H1 (cell line): Measurements from ENCODE around the gene HIVEP3. TPM values are rescaled to one million over a fixed set of nuclear protein-coding genes. Genes with fewer than 3 reads are reported as not detected.

Source experiments
- GTF2F1 ChIP-seq: IDR thresholded peaks from 2 replicates; pipeline ENCODE4 v1.6.1; 2012; ENCODE audit warnings: low read depth, low read length, improper control_type of control experiment, borderline replicate concordance
- POLR2A ChIP-seq, 2 experiments: IDR thresholded peaks; 1 replicate in 1 of 2; 2 replicates in 1 of 2; pipeline ENCODE4 v1.6.1; 2011; ENCODE audit warnings: low read depth in 2 of 2, low read length in 2 of 2, mild to moderate bottlenecking in 2 of 2; ENCODE audit errors: control extremely low read depth in 1 of 2
- SUZ12 ChIP-seq: fragments of 200-600 bp; sonication (generic); IDR thresholded peaks from 2 replicates; pipeline ENCODE4 v1.6.1; 2012; ENCODE audit warnings: mild to moderate bottlenecking, inconsistent platforms, low read length, moderate library complexity, mixed read lengths
- TAF1 ChIP-seq: IDR thresholded peaks from 2 replicates; pipeline ENCODE4 v1.6.1; 2011; ENCODE audit warnings: mild to moderate bottlenecking, low read depth, low read length
- TEAD4 ChIP-seq: IDR thresholded peaks from 2 replicates; pipeline ENCODE4 v1.6.1; 2012; ENCODE audit warnings: low read depth, low read length, inconsistent platforms, mixed read lengths
- polyA plus RNA-seq, 7 experiments: library from polyadenylated mRNA; depleted of rRNA in 3 of 7; stranded (reverse) in 5 of 7; unstranded in 2 of 7; fragments of >200 nt in 5 of 7; fragments of 200-250 nt in 2 of 7; gene quantifications; 1 replicate in 5 of 7; 2 replicates in 1 of 7; 4 replicates in 1 of 7; pipeline versions ENCODE4 v1.2.1 to v1.2.3, GENCODE V29; 2011 to 2013; ENCODE audit warnings: missing spikeins in 2 of 7, mixed read lengths in 2 of 7
- total RNA-seq: library from RNA; stranded (reverse); fragmentation: NEBNext Ultra II Directional; extraction: Animal tissue kit (Norgen Biotek cat#: 25700); gene quantifications from 2 replicates; pipeline ENCODE4 v1.2.1, GENCODE V29; 2021
- TF ChIP-seq, protein P1 (sequence below): IDR thresholded peaks from 2 replicates; pipeline ENCODE4 v1.6.1; 2012; ENCODE audit warnings: inconsistent platforms

Gene HIVEP3
- total and polyA plus RNA-seq, 2 of the 8 experiments (the other 6 are each of a cell fraction or from before 2014, with no cell fraction given): 0.24 to 0.69 TPM

DNA sequence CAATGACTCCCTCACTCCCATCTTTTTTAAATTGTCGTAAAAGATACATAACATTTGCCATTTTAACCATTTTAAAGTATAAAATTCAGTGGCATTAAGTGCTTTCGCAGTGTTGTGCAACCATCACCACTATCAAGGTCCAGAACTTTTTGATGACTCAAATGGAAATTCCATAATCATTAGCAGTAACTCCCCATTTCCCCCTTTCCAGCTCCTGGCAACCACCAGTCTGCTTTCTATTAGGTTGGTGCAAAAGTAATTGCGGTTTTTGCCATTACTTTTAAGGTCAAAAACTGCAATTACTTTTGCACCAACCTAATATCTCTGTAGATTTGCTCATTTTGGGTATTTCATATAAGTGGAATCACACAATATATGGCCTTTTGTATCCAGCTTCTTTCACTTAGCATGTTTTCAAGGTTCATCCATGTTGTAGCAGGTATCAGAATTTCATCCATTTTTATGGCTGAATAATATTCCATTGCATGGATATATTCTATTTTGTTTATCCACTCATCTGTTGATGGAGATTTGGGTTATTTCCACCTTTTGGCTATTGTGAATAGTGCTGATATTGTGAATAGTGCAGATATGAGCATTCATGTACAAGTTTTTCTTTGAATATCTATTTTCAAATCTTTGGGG is 159.7 kb downstream of the HIVEP3 start (continued):
- TF ChIP-seq TAF1 (no peak), TEAD4 (no peak), GTF2F1 (no peak), POLR2A (IDR thresholded peaks at IDR 0.05; ENCODE audit: control extremely low read depth in 1 of 2, low read depth in 2 of 2, low read length in 2 of 2) (no peak), SUZ12 (no peak)
- TF ChIP-seq, protein P1, sequence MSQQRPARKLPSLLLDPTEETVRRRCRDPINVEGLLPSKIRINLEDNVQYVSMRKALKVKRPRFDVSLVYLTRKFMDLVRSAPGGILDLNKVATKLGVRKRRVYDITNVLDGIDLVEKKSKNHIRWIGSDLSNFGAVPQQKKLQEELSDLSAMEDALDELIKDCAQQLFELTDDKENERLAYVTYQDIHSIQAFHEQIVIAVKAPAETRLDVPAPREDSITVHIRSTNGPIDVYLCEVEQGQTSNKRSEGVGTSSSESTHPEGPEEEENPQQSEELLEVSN: no peak
